ENCODE data around the gene GALNT18.

- TF ChIP-seq, protein P1, sequence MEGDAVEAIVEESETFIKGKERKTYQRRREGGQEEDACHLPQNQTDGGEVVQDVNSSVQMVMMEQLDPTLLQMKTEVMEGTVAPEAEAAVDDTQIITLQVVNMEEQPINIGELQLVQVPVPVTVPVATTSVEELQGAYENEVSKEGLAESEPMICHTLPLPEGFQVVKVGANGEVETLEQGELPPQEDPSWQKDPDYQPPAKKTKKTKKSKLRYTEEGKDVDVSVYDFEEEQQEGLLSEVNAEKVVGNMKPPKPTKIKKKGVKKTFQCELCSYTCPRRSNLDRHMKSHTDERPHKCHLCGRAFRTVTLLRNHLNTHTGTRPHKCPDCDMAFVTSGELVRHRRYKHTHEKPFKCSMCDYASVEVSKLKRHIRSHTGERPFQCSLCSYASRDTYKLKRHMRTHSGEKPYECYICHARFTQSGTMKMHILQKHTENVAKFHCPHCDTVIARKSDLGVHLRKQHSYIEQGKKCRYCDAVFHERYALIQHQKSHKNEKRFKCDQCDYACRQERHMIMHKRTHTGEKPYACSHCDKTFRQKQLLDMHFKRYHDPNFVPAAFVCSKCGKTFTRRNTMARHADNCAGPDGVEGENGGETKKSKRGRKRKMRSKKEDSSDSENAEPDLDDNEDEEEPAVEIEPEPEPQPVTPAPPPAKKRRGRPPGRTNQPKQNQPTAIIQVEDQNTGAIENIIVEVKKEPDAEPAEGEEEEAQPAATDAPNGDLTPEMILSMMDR (IDR thresholded peaks at IDR 0.05; ENCODE audit: poor library complexity, severe bottlenecking) = no peak
- TF ChIP-seq POLR2AphosphoS5 (IDR thresholded peaks at IDR 0.05) = no peak
- no peak for TF ChIP-seq EP300 (conservative IDR thresholded peaks at IDR 0.05; ENCODE audit: poor library complexity, severe bottlenecking)
- no peak for TF ChIP-seq MXI1 (conservative IDR thresholded peaks at IDR 0.05; ENCODE audit: poor library complexity, severe bottlenecking)
- TF ChIP-seq TAF1 (IDR thresholded peaks at IDR 0.05; ENCODE audit: low read depth) = no peak
- no peak for TF ChIP-seq EZH2 (IDR thresholded peaks at IDR 0.05; ENCODE audit: borderline replicate concordance, insufficient read depth, low read length, poor library complexity, severe bottlenecking)
- no peak for TF ChIP-seq REST (IDR thresholded peaks at IDR 0.05; ENCODE audit: borderline replicate concordance)
- TF ChIP-seq SMC3 (conservative IDR thresholded peaks at IDR 0.05; ENCODE audit: poor library complexity) = no peak
- no peak for TF ChIP-seq RAD21 (conservative IDR thresholded peaks at IDR 0.05)
Measured at GRCh38 chr11:11322101-11322500, 299.7 kb downstream of the GALNT18 start.

All from neural cell (in vitro differentiated cells).